ENCODE results near the gene CDC42BPB.

The CDC42BPB gene

GRCh38 chr14:102944448-102945330, 112.7 kb downstream of the CDC42BPB start:
- no peak overlapping the region for H3K27ac ChIP-seq
- ChIA-PET CTCF (no interaction called here), POLR2A (ENCODE audit: low non-redundant PET) (no interaction called here)
- no peak for DNase-seq (ENCODE audit: low spot score)
- no peak for TF ChIP-seq CTCF (conservative IDR thresholded peaks at IDR 0.05; ENCODE audit: low read depth)

- no peak for TF ChIP-seq CTCF (conservative IDR thresholded peaks at IDR 0.05; ENCODE audit: low read depth)
- H3K27ac ChIP-seq: no peak overlapping the region
- POLR2A ChIA-PET (ENCODE audit: low non-redundant PET): no interaction called here
- CTCF ChIA-PET: no interaction called here
- DNase-seq (ENCODE audit: low spot score): no peak
Observed at GRCh38 chr14:102943979-102944378, 113.4 kb downstream of the CDC42BPB start.

- no peak for TF ChIP-seq CTCF (conservative IDR thresholded peaks at IDR 0.05; ENCODE audit: low read depth)
- CTCF ChIA-PET: no interaction called here
- POLR2A ChIA-PET (ENCODE audit: low non-redundant PET): no interaction called here
- no peak for DNase-seq (ENCODE audit: low spot score)
- no peak overlapping the region for H3K27ac ChIP-seq
Observed at GRCh38 chr14:102943454-102943853, 113.9 kb downstream of the CDC42BPB start.

- DNase-seq (ENCODE audit: low spot score): no peak
- ChIA-PET POLR2A (ENCODE audit: low non-redundant PET) (no interaction called here), CTCF (interaction anchor here (0.7 kb wide), 1 partner anchor 755 kb away, joined by 6 read pairs; no protein-coding TSS in a partner anchor)
- TF ChIP-seq CTCF (conservative IDR thresholded peaks at IDR 0.05; ENCODE audit: low read depth): no peak
- no peak overlapping the region for H3K27ac ChIP-seq
Observed at GRCh38 chr14:102942069-102942468, 115.3 kb downstream of the CDC42BPB start.

GRCh38 chr14:102941419-102942011, 115.8 kb downstream of the CDC42BPB start:
- DNase-seq (ENCODE audit: low spot score): no peak
- no peak for TF ChIP-seq CTCF (conservative IDR thresholded peaks at IDR 0.05; ENCODE audit: low read depth)
- H3K27ac ChIP-seq: no peak overlapping the region
- POLR2A ChIA-PET (ENCODE audit: low non-redundant PET): no interaction called here
- CTCF ChIA-PET: interaction anchor here (0.6 kb wide), 2 partner anchors 17 to 31 kb away, joined by 3 to 6 read pairs; no protein-coding TSS in a partner anchor

GRCh38 chr14:102940729-102941362, 116.5 kb downstream of the CDC42BPB start:
- ChIA-PET POLR2A (ENCODE audit: low non-redundant PET) (no interaction called here), CTCF (interaction anchor here (0.6 to 1.2 kb wide), 3 partner anchors 15 to 32 kb away, joined by 3 to 6 read pairs (median 3); no protein-coding TSS in a partner anchor)
- DNase-seq (ENCODE audit: low spot score): no peak
- H3K27ac ChIP-seq: no peak overlapping the region
- TF ChIP-seq CTCF (conservative IDR thresholded peaks at IDR 0.05; ENCODE audit: low read depth): no peak
